Prostate gland (tissue), 2 donors: ENCODE data around the gene SLC25A33. TPM values are rescaled to one million over a fixed set of nuclear protein-coding genes. Genes with fewer than 3 reads are reported as not detected.

Experiments used
- DNase-seq: peaks from one replicate; pipeline ENCODE4 v3.0.0-alpha.2; 2019; ENCODE audit warnings: low spot score
- H3K27ac ChIP-seq, 2 donors: fragments of 200-600 bp; sonication (generic); 2 replicates each; pipeline ENCODE4 v1.5.1; 2017 to 2019
- H3K27me3 ChIP-seq: fragments of 200-600 bp; sonication (generic); replicated peaks from 2 replicates; pipeline ENCODE4 v1.5.1; 2019; ENCODE audit not compliant: insufficient read depth
- H3K36me3 ChIP-seq, 2 donors: fragments of 200-600 bp; sonication (generic); 1 replicate in 1 of 2; 2 replicates in 1 of 2; pipeline versions ENCODE4 v1.5.1 to v1.8.1; 2017 to 2019
- H3K4me1 ChIP-seq: fragments of 200-600 bp; sonication (generic); replicated peaks from 2 replicates; pipeline ENCODE4 v1.5.1; 2019
- H3K4me3 ChIP-seq, 2 donors: fragments of 200-600 bp; sonication (generic); 2 replicates each; pipeline ENCODE4 v1.5.1; 2017 to 2019
- H3K9me3 ChIP-seq: fragments of 200-600 bp; sonication (generic); 2 replicates; pipeline ENCODE4 v1.5.1; 2017
- POLR2A ChIP-seq: fragments of 450-650 bp; IDR thresholded peaks from one replicate; pipeline ENCODE4 v1.6.1; 2016; ENCODE audit warnings: antibody characterized with exemption, mild to moderate bottlenecking
- POLR2AphosphoS5 ChIP-seq: sonication (generic); formaldehyde crosslinking; IDR thresholded peaks from one replicate; pipeline ENCODE4 v1.6.1; 2017; ENCODE audit warnings: antibody characterized with exemption
- WGBS: methylation state at CpG from one replicate; pipeline ENCODE4 v1.1.5; 2018; 5-methylcytosine and 5-hydroxymethylcytosine counted together
- intact Hi-C: fragments of 100-400 bp; cut with DNase I; formaldehyde crosslinking; loops from one replicate; pipeline ENCODE4 v1.14.2; 2022
- total RNA-seq, 2 donors: library from RNA; depleted of rRNA; stranded (reverse); fragments of >200 nt; gene quantifications; one replicate each; pipeline ENCODE4 v1.1.0, GENCODE V29; 2016
- TF ChIP-seq, protein P1 (sequence below), 4 experiments: fragments of 200-600 bp in 2 of 4; fragments of 450-650 bp in 2 of 4; sonication (generic) in 2 of 4; IDR thresholded peaks; 1 replicate in 3 of 4; 2 replicates in 1 of 4; pipeline ENCODE4 v1.5.1; 2016 to 2019; ENCODE audit warnings: antibody characterized with exemption in 4 of 4, mild to moderate bottlenecking in 2 of 4, moderate library complexity in 2 of 4

SLC25A33 gene
- total RNA-seq, 2 donors from 2014 or later, result 10.7 to 11.9 TPM

DNA sequence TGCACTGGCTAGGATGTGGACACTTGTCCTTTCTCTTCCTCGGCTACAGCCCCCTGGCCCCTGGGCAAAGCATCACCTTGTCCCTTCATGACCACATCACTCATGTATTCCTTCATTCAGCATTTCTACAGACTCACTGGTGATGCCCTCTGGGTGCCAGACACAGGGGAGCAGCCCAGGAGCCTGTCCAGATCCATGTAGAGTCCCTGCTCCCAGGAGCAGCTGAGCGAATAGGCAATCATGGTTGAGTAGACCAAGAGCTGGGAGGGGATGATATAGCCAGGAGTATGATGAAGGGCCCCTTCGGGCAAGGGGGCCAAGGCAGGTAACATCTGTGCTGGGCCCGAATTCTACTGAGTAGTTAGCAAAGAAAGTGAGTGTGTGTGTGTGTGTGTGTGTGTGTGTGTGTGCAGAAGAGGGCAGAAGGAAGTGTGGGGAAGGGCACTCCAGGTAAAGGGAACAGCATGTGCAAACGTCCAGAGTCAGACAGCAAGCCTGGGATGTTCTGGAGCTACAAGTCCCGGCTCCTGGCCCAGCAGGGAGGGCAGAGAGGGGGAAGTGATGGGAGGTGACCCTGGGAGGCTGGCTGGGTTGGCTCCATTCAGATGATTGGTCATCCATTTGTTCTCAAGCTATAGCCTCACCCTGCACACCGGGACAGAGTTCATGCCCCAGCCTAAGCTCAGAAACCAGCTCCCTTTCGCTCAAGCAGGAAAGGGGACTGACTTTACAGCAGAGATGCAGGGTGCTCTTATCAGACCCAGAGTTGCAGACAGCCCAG is 91.3 kb downstream of the SLC25A33 start:
- intact Hi-C loops, result no loop called here
- no peak for TF ChIP-seq POLR2A
- TF ChIP-seq POLR2AphosphoS5, result no peak
- TF ChIP-seq, protein P1, sequence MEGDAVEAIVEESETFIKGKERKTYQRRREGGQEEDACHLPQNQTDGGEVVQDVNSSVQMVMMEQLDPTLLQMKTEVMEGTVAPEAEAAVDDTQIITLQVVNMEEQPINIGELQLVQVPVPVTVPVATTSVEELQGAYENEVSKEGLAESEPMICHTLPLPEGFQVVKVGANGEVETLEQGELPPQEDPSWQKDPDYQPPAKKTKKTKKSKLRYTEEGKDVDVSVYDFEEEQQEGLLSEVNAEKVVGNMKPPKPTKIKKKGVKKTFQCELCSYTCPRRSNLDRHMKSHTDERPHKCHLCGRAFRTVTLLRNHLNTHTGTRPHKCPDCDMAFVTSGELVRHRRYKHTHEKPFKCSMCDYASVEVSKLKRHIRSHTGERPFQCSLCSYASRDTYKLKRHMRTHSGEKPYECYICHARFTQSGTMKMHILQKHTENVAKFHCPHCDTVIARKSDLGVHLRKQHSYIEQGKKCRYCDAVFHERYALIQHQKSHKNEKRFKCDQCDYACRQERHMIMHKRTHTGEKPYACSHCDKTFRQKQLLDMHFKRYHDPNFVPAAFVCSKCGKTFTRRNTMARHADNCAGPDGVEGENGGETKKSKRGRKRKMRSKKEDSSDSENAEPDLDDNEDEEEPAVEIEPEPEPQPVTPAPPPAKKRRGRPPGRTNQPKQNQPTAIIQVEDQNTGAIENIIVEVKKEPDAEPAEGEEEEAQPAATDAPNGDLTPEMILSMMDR (IDR thresholded peaks at IDR 0.05), result no peak
- DNase-seq, result no peak
- H3K36me3 ChIP-seq, result no peaks in the 10 kb centered on the region
- H3K9me3 ChIP-seq, result no peaks in the 10 kb centered on the region
- no peaks in the 10 kb centered on the region for H3K4me1 ChIP-seq
- 89% methylated on average over 8 of the region's 8 CpGs for WGBS
- no peak overlapping the region for H3K27ac ChIP-seq
- no peak overlapping the region for H3K4me3 ChIP-seq
- no peaks in the 10 kb centered on the region for H3K27me3 ChIP-seq

DNA sequence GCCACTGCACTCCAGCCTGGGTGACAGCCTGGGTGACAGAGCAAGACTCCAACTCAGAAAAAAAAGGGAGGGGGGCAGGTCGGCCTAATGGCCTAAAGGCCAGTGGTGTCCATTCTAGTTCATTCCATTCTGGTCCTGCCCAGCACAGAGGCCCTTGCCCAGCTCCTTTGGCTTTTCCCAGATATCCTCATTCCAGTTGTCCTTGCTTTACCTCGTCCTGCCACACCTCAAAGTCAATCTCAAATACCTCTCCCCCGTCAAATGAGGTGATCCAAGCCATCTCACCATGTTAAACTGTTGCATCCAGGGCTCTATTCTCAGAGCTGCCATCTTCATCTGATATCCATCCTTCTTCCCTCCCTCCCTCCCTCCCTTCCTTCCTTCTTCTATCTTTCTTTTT is 92.3 kb downstream of the SLC25A33 start:
- Histone ChIP-seq H3K4me1 (no peaks in the 10 kb centered on the region), H3K27me3 (no peaks in the 10 kb centered on the region), H3K9me3 (no peaks in the 10 kb centered on the region), H3K36me3 (no peaks in the 10 kb centered on the region), H3K4me3 (no peak overlapping the region), H3K27ac (no peak overlapping the region)
- TF ChIP-seq POLR2AphosphoS5, result no peak
- no peak for TF ChIP-seq POLR2A
- TF ChIP-seq, protein P1 (IDR thresholded peaks at IDR 0.05), result no peak
- intact Hi-C loops, result no loop called here
- DNase-seq, result no peak
- 89% methylated on average over 3 of the region's 3 CpGs for whole genome bisulfite sequencing

DNA sequence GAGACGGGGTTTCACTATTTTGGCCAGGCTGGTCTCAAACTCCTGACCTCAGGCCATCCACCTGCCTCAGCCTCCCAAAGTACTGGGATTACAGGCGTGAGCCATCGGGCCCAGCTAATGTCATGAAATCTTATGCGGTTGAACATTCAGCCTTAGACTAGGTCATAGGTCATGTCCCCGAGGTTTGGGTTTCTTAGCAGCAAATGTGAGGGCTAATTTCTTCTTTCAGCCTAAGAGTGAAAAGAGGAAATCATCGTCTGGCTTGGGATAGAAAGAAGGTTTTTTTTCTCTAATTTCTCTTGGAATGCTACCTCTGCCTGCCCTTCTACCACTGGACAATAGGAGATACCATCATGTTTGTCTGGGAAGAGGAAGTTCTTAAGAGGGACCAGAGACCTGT is 94.2 kb downstream of the SLC25A33 start:
- Histone ChIP-seq H3K4me3 (no peak overlapping the region), H3K36me3 (no peaks in the 10 kb centered on the region), H3K9me3 (no peaks in the 10 kb centered on the region), H3K27me3 (no peaks in the 10 kb centered on the region), H3K4me1 (no peaks in the 10 kb centered on the region), H3K27ac (no peak overlapping the region)
- intact Hi-C loops, result no loop called here
- DNase-seq, result no peak
- WGBS, result 91% methylated on average over 6 of the region's 6 CpGs
- TF ChIP-seq POLR2A, result no peak
- TF ChIP-seq, protein P1 (IDR thresholded peaks at IDR 0.05), result no peak
- no peak for TF ChIP-seq POLR2AphosphoS5

DNA sequence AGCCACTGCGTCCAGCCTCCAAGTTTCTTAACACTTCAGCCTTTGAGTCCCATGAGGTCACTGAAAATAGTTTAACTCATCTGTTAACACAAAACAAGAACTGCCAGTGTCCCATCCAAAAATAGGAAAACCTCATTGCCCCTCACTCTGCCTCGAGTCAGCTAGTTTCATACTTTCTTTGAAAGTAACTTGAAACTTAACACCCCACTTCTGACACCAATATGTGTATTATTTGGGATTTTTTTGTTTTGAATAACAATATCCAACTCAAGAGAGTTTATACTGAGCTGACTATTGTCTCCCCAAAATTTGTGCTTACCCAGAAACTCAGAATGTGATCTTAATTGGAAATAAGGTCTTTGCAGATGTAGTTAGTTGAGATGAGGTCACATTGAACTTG is 95.3 kb downstream of the SLC25A33 start:
- intact Hi-C loops, result no loop called here
- TF ChIP-seq POLR2AphosphoS5 (no peak), POLR2A (no peak)
- TF ChIP-seq, protein P1 (IDR thresholded peaks at IDR 0.05), result no peak
- Histone ChIP-seq H3K36me3 (no peaks in the 10 kb centered on the region), H3K9me3 (no peaks in the 10 kb centered on the region), H3K4me1 (no peaks in the 10 kb centered on the region), H3K4me3 (no peak overlapping the region), H3K27me3 (no peaks in the 10 kb centered on the region), H3K27ac (no peak overlapping the region)
- WGBS, result 78% methylated on average over 2 of the region's 2 CpGs
- no peak for DNase-seq

Other genes starting within 250 kb of the SLC25A33 start
- gene SPSB1, start 246.6 kb upstream of the SLC25A33 start, total RNA-seq, result 10 to 100 TPM; 29.0 to 57.1 TPM
- 10 to 100 TPM in 1 of 2 donors, 1 to 10 TPM in 1; 9.6 to 27.9 TPM for gene TMEM201, start 49.4 kb downstream of the SLC25A33 start, total RNA-seq
- 10 to 100 TPM in 1 of 2 donors, 1 to 10 TPM in 1; 5.3 to 12.9 TPM for gene PIK3CD, start 112.3 kb downstream of the SLC25A33 start, total RNA-seq